Activated T-helper 9 cell treated with anti-CD3 and anti-CD28 coated beads, Interleukin-2, amount 50 U/mL, for 16 hours (primary cell): ENCODE measurements around the gene IL1A.
"Not testable (repeated sequence)": the region's sequence is repeated elsewhere in the genome, so short reads cannot be mapped to it uniquely, and the experiment has no call there.

Experiments used
- DNase-seq: peaks from one replicate; pipeline ENCODE4 v3.0.0-alpha.2; 2020; ENCODE audit warnings: low read depth

The IL1A gene, protein sequence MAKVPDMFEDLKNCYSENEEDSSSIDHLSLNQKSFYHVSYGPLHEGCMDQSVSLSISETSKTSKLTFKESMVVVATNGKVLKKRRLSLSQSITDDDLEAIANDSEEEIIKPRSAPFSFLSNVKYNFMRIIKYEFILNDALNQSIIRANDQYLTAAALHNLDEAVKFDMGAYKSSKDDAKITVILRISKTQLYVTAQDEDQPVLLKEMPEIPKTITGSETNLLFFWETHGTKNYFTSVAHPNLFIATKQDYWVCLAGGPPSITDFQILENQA

DNA sequence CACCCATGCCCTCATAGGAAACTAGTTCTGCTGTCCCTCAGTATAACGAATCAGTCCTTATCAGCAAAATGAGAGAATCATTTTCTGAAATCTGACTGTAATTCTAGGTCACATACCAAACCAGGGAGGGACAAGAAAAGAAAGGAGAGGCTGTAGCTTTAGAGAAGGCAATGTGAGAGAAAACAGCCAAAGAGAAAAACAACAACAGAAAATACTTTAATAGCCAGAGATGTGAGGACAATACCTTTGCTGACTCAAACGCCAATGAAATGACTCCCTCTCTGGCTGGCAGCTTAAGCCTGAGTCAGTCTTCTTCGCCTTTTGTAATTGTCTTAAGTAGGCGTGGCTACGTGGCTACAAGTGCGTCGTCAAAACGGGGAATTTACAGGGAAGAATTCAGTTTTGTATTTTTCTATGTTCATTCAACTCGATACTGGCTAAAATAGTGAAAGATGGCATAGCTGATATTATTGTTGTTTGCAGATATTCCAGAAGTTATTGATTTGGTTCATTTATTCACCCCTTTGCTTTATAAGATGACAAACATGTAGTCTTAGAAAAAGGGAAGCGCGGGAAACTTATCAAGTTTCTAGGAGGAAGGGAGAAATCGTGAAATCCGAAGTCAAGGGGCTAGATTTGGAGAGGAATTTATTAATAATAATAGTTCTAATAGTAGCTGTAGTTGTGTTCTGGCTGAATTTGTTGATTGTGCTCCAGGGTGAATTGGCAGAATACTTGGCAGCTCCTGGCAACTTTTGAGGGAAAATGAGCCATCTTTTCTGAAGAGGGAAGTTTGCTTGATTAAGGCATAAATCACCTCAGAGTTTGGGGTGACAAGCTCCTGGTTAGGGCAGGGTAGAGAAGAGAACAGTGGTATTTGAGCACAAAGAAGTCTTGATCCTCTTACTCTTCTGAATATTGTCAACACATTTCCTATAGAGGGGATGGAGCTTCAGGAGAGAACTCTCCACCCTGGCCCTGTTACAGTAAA is at the start of gene IL1A:
Gene IL1A, minus strand, starts transcription at position 295 of the 991 bp plus-strand sequence. CDS start 723 bp downstream, outside the sequence.
- DNase-seq = no peak

GRCh38 chr2:112833976-112834375 is 49.7 kb upstream of the IL1A start:
- no peak for DNase-seq

DNA sequence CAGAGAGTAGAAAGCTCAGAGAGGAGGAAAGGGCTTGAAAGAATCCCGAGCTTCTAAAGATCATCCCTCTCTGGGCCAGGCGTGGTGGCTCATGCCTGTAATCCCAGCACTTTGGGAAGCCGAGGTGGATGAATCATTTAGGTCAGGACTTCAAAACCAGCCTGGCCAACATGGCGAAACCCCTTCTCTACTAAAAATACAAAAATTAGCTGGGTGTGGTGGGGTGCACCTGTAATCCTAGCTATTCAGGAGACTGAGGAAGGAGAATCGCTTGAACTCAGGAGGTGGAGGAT is 49.3 kb upstream of the IL1A start:
- DNase-seq = not testable (repeated sequence)

- no peak for DNase-seq
Measured at GRCh38 chr2:112832841-112833638, 48.7 kb upstream of the IL1A start.

DNA sequence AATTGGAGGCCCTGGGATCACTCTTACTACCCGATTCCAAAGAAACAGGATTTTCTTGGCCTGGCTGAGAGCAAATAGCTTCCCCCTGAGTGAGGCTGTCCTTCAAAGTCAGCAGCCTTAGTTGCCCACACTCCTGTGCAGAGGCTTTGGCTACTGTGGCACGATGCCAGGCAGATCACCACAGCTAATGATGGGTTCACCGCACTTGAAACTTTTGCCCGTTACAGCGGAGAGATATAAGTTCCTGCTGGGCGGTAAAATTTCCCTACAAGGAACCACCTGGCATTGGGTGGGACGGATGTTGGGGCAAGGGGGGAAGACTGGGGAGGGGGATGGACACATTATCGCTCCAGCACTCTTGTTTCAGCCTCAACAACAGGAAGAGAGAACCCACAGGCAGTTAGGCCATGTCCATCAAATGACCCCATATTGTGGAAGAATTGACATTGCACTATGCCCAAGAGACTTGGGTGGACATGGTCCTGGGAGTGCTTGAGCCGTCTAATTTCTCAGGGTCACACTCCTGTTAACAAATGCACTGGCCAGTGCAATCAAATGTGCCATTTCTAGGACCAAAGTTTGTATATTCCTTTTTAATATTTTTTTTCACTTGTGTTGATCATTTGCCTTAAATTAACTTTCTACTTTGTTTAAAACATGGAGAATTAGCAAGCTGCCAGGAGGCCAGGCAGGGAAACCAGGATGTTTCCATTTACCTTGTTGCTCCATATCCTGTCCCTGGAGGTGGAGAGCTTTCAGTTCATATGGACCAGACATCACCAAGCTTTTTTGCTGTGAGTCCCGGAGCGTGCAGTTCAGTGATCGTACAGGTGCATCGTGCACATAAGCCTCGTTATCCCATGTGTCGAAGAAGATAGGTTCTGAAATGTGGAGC is 47.9 kb upstream of the IL1A start:
- no peak for DNase-seq

- DNase-seq = no peak
Measured at GRCh38 chr2:112831513-112831845, 47.2 kb upstream of the IL1A start.

GRCh38 chr2:112830682-112831512 is 46.6 kb upstream of the IL1A start:
- DNase-seq = no peak

- DNase-seq = no peak
Measured at GRCh38 chr2:112829961-112830681, 45.8 kb upstream of the IL1A start.

- no peak for DNase-seq
Measured at GRCh38 chr2:112829101-112829960, 45.0 kb upstream of the IL1A start.

DNA sequence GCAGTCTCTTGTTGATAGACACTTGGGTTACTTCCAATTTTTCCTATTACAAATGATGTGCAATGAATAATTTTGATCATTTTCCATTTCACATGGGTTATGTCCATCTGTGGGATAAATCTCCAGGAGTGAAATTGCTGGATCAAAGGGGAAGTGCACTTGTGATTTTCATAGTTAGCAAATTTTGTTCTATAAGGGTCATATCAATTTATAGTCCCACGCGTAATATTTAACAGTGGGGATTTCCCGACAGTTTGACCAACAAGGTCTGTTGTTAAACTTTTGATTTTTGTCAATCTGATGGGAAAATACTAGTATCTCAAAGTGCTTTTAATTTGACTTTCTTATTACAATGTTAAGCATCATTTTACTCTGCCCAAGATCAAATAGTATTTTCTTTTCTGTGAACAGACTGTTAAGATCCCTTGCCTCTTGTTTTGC is 44.0 kb upstream of the IL1A start:
- DNase-seq = no peak

DNA sequence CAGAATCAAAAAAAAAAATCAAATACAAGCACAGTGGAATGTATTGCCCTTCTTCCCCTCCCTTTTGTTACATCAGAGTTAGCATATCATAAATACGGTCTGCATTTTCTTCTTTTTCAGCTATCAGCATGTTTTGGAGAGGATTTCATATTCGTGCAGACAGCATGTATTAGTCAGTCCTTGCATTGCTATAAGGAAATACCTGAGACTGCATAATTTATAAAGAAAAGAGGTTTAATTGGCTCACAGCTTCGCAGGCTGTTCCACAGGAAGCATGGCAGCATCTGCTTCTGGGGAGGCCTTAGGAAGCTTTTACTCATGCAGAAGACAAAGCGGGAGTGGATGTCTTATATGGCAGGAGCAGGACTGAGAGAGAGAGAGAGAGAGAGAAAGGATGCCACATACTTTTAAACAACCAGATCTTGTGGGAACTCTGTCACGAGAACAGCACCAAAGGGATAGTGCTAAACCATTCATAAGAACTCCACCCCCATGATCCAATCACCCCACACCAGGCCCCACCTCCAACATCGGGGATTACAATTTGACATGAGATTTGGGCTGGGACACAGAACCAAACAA is 43.4 kb upstream of the IL1A start:
- no peak for DNase-seq

- DNase-seq = no peak
Measured at GRCh38 chr2:112827009-112827408, 42.7 kb upstream of the IL1A start.

GRCh38 chr2:112825706-112826105 is 41.4 kb upstream of the IL1A start:
- no peak for DNase-seq

DNA sequence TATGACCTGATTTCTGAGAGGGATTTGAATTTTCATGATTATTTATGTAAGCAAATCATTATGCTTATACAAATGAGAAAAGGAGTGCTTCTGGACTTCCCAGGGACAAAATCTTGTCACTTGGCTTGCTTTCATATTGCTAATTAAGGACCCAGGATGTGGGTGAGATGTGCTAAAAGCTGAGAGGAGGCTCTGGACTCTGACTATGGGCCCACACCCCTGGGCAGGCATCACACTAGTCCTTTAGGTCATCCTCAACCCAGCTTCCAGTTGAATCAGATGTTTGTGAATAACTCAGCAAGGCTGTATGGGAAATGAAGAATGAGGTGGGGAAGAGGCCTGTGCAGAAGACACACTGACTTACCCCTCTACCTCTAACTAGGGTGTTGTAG is 40.4 kb upstream of the IL1A start:
- no peak for DNase-seq

- no peak for DNase-seq
Measured at GRCh38 chr2:112821682-112822081, 37.4 kb upstream of the IL1A start.

DNA sequence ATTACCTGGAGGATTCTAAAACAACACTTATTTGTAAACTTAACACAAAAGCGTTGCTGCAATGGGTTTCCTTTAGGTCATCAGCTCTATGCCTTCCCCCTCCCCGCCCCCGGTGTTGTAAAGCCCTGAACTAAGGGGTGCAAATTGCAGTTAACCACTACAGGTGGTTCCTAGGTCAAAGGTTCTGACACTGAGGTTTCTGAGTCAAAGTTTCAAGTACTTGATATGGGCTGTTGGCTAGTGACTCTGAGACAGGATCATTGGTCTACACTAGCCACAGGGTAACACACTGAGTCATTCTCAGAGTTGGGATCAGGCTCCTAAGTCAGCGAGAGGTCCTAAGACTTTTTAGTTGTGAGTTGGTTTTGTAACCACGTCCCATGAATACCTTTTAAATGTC is 36.8 kb upstream of the IL1A start:
- no peak for DNase-seq

GRCh38 chr2:112820343-112820742 is 36.0 kb upstream of the IL1A start:
- DNase-seq = no peak

GRCh38 chr2:112819081-112819480 is 34.8 kb upstream of the IL1A start:
- DNase-seq = no peak
